Mesothelial cell of epicardium (in vitro differentiated cells): Measurements from ENCODE around the gene UBB. TPM values are rescaled to one million over a fixed set of nuclear protein-coding genes. Genes with fewer than 3 reads are reported as not detected.

ENCODE experiments used
- DNase-seq, 2 experiments: peaks; one replicate each; pipeline ENCODE4 v3.0.0; 2021; ENCODE audit warnings: low spot score in 2 of 2; ENCODE audit not compliant: unreplicated experiment in 2 of 2
- H3K27ac Mint-ChIP-seq: 2 replicates; pipeline ENCODE4 v1.8.0; 2021; ENCODE audit warnings: mixed read lengths
- H3K27me3 Mint-ChIP-seq: 2 replicates; pipeline ENCODE4 v1.8.0; 2021; ENCODE audit warnings: low read depth, mixed read lengths
- H3K36me3 Mint-ChIP-seq: 2 replicates; pipeline ENCODE4 v1.8.0; 2021; ENCODE audit warnings: mixed read lengths
- H3K4me1 Mint-ChIP-seq: 2 replicates; pipeline ENCODE4 v1.8.0; 2021; ENCODE audit warnings: mixed read lengths
- H3K4me3 Mint-ChIP-seq: 2 replicates; pipeline ENCODE4 v1.8.0; 2021; ENCODE audit warnings: mild to moderate bottlenecking, moderate library complexity, mixed read lengths
- H3K9me3 Mint-ChIP-seq: 2 replicates; pipeline ENCODE4 v1.8.0; 2021; ENCODE audit warnings: mixed read lengths
- CTCF ChIP-seq: fragments of 200-600 bp; sonication (generic); IDR thresholded peaks from one replicate; pipeline ENCODE4 v1.5.0; 2021; ENCODE audit warnings: antibody characterized with exemption; ENCODE audit not compliant: unreplicated experiment
- total RNA-seq: library from RNA; stranded (reverse); gene quantifications from 3 replicates; pipeline ENCODE4 v1.2.1, GENCODE V29; 2021

UBB gene
- total RNA-seq, 1 donor from 2014 or later = 1,270 TPM

GRCh38 chr17:16422416-16422815 is 41.5 kb downstream of the UBB start:
- Mint-ChIP-seq H3K4me3 (no peak overlapping the region), H3K27ac (no peak overlapping the region), H3K4me1 (peaks cover 17% of the 10 kb centered on the region), H3K36me3 (no peaks in the 10 kb centered on the region), H3K27me3 (no peaks in the 10 kb centered on the region), H3K9me3 (no peaks in the 10 kb centered on the region)
- no peak for DNase-seq
- TF ChIP-seq CTCF = no peak

- Mint-ChIP-seq H3K27ac (no peak overlapping the region), H3K4me1 (peaks cover 12% of the 10 kb centered on the region), H3K4me3 (no peak overlapping the region), H3K27me3 (no peaks in the 10 kb centered on the region), H3K36me3 (no peaks in the 10 kb centered on the region), H3K9me3 (no peaks in the 10 kb centered on the region)
- TF ChIP-seq CTCF = no peak
- DNase-seq = no peak
Measured at GRCh38 chr17:16423226-16423872, 42.5 kb downstream of the UBB start.

GRCh38 chr17:16425202-16425601 is 44.3 kb downstream of the UBB start:
- no peaks in the 10 kb centered on the region for H3K4me1 Mint-ChIP-seq
- no peaks in the 10 kb centered on the region for H3K9me3 Mint-ChIP-seq
- H3K4me3 Mint-ChIP-seq = no peak overlapping the region
- H3K27me3 Mint-ChIP-seq = no peaks in the 10 kb centered on the region
- H3K36me3 Mint-ChIP-seq = no peaks in the 10 kb centered on the region
- no peak for DNase-seq
- TF ChIP-seq CTCF = no peak
- no peak overlapping the region for H3K27ac Mint-ChIP-seq

- no peak for TF ChIP-seq CTCF
- no peak overlapping the region for H3K27ac Mint-ChIP-seq
- no peaks in the 10 kb centered on the region for H3K4me1 Mint-ChIP-seq
- no peak for DNase-seq
- no peaks in the 10 kb centered on the region for H3K27me3 Mint-ChIP-seq
- H3K4me3 Mint-ChIP-seq = no peak overlapping the region
- H3K36me3 Mint-ChIP-seq = no peaks in the 10 kb centered on the region
- H3K9me3 Mint-ChIP-seq = no peaks in the 10 kb centered on the region
Measured at GRCh38 chr17:16425698-16426659, 45.1 kb downstream of the UBB start.

- no peak overlapping the region for H3K27ac Mint-ChIP-seq
- no peak for TF ChIP-seq CTCF
- no peaks in the 10 kb centered on the region for H3K36me3 Mint-ChIP-seq
- H3K4me1 Mint-ChIP-seq = no peaks in the 10 kb centered on the region
- DNase-seq = no peak
- H3K4me3 Mint-ChIP-seq = no peak overlapping the region
- H3K27me3 Mint-ChIP-seq = no peaks in the 10 kb centered on the region
- no peaks in the 10 kb centered on the region for H3K9me3 Mint-ChIP-seq
Measured at GRCh38 chr17:16427020-16427419, 46.1 kb downstream of the UBB start.
